Neural progenitor cell (in vitro differentiated cells): Measurements from ENCODE around the gene HJV.

Source experiments
- EZH2 ChIP-seq: fragments of 200-600 bp; sonication (generic); IDR thresholded peaks from 2 replicates; pipeline ENCODE4 v1.6.1; 2017; ENCODE audit warnings: antibody characterized with exemption, mild to moderate bottlenecking, moderate library complexity
- EZH2phosphoT487 ChIP-seq: fragments of 200-600 bp; sonication (generic); IDR thresholded peaks from 2 replicates; pipeline ENCODE4 v1.6.1; 2017; ENCODE audit warnings: antibody characterized with exemption
- TF ChIP-seq, protein P1 (sequence below): fragments of 200-600 bp; sonication (generic); IDR thresholded peaks from 2 replicates; pipeline ENCODE4 v1.5.1; 2017; ENCODE audit warnings: antibody characterized with exemption, mild to moderate bottlenecking

- TF ChIP-seq, protein P1, sequence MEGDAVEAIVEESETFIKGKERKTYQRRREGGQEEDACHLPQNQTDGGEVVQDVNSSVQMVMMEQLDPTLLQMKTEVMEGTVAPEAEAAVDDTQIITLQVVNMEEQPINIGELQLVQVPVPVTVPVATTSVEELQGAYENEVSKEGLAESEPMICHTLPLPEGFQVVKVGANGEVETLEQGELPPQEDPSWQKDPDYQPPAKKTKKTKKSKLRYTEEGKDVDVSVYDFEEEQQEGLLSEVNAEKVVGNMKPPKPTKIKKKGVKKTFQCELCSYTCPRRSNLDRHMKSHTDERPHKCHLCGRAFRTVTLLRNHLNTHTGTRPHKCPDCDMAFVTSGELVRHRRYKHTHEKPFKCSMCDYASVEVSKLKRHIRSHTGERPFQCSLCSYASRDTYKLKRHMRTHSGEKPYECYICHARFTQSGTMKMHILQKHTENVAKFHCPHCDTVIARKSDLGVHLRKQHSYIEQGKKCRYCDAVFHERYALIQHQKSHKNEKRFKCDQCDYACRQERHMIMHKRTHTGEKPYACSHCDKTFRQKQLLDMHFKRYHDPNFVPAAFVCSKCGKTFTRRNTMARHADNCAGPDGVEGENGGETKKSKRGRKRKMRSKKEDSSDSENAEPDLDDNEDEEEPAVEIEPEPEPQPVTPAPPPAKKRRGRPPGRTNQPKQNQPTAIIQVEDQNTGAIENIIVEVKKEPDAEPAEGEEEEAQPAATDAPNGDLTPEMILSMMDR: no peak
- no peak for TF ChIP-seq EZH2
- no peak for TF ChIP-seq EZH2phosphoT487
Observed at GRCh38 chr1:145985502-145986439, 35.8 kb downstream of the HJV start.
